ENCODE measurements around the gene POLD4.
"Not testable (repeated sequence)": the region's sequence is repeated elsewhere in the genome, so short reads cannot be mapped to it uniquely, and the experiment has no call there.

POLD4 gene

GRCh38 chr11:67318876-67319275, 34.5 kb downstream of the POLD4 start:
- in situ Hi-C loops (cut with HindIII; ENCODE audit: low sequenced_read_pairs) = not testable (repeated sequence)

GRCh38 chr11:67317888-67318555, 35.3 kb downstream of the POLD4 start:
- in situ Hi-C loops (cut with HindIII; ENCODE audit: low sequenced_read_pairs) = no loop called here

DNA sequence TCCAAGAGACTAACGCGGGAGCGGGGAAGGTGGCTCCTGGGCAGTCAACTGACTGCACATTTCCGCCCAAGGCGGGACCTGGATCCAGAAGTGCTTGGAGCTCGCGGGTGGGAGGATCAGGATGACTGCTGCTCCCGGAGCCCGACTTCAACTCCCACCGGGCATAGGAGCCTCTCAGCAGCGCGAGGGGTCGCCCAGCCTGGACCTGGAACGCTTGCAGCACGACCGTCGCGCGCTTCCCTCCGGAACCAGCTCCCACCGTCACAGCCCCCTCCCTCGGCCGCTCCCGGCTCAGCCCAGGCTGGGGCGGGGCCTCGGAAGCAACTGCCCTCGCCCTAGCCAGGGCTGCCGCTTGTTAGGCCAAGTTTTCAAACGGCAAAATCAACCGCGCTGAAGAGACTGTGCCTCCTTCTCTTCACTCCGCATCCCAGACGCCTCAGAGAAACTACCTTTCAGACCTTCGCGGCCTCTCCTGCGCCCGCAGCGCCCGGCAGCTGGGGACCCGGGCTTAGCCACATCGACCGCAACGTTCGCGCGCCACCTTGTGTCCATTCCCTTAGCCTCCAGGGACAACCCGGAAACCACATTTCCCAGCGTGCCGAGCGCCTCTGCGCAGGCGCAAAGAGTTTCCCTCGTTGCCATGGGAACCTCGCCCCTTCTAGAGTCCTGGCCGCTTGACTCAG, 36.0 kb downstream of the POLD4 start:
- in situ Hi-C loops (cut with HindIII; ENCODE audit: low sequenced_read_pairs) = no loop called here

DNA sequence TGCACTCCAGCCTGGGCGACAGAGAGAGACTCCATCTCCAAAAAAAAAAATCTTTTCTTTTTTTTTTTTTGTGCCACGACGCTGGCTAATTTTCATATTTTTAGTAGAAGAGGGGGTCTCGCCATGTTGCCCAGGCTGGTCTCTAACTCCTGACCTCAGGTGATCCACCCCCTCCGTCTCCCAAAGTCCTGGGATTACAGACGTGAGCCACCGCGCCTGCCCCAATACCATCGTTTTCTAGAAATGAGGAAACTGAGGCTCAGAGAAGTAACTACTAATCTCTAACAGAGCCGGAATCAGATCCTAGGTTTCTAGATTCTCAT, 36.5 kb downstream of the POLD4 start:
- in situ Hi-C loops (cut with HindIII; ENCODE audit: low sequenced_read_pairs) = no loop called here

GRCh38 chr11:67315325-67315909, 37.9 kb downstream of the POLD4 start:
- in situ Hi-C loops (cut with HindIII; ENCODE audit: low sequenced_read_pairs) = no loop called here

DNA sequence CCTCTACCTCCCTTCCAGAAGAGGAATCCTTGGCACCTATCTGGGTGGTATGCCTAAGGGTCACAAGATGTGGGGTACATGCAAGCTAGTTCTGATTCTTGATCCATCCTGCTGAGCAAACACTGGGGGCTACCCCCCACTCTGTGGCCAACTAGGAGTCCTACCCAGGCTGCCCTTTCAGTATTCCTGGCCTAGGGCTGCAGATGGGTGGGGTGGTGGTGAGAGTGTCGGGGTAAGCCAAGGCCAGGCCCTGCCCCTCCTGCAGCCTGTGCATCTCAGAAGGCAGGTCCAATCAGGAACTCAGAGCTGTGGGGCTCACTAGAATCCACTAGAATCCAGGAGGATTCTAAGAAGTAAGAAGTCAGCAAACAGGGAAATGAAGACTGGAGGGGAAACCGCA, 39.1 kb downstream of the POLD4 start:
- in situ Hi-C loops (cut with HindIII; ENCODE audit: low sequenced_read_pairs) = no loop called here

DNA sequence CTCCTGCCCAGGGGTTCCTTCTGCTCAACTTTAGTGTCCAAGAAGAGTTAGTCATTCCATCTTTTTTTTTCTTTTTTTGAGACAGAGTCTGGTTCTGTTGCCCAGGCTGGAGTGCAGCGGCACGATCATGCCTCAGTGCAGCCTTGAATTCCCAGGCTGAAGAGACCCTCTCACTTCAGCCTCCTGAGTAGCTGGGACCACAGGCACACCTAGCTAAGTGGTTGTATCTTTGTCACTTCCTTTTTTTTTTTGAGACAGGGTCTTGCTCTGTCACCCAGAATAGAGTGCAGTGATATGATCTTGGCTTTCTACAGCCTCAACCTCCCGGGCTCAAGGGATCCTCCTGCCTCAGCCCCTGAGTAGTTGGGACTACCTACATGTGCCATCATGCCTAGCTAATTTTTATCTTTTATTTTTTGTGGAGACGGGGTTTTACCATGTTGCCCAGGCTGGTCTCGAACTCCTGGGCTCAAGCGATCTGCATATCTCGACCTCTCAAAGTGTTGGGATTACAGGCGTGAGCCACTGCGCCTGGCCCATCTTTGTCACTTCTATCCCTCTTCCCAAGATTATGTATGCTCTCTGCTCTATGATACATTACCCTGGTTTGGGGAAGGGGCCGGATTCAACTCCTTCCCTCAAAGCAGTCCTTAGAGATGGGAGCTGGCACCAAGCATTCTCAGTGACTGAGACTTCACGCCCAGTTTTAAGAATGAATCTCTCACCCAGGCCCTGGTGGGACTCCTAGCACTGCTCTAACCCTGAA, 40.0 kb downstream of the POLD4 start:
- in situ Hi-C loops (cut with HindIII; ENCODE audit: low sequenced_read_pairs) = no loop called here

GRCh38 chr11:67312187-67313021, 40.9 kb downstream of the POLD4 start:
- in situ Hi-C loops (cut with HindIII; ENCODE audit: low sequenced_read_pairs) = no loop called here

- in situ Hi-C loops (cut with HindIII; ENCODE audit: low sequenced_read_pairs) = no loop called here
Observed at GRCh38 chr11:67311556-67312082, 41.7 kb downstream of the POLD4 start.

- in situ Hi-C loops (cut with HindIII; ENCODE audit: low sequenced_read_pairs) = no loop called here
Observed at GRCh38 chr11:67311051-67311555, 42.2 kb downstream of the POLD4 start.

DNA sequence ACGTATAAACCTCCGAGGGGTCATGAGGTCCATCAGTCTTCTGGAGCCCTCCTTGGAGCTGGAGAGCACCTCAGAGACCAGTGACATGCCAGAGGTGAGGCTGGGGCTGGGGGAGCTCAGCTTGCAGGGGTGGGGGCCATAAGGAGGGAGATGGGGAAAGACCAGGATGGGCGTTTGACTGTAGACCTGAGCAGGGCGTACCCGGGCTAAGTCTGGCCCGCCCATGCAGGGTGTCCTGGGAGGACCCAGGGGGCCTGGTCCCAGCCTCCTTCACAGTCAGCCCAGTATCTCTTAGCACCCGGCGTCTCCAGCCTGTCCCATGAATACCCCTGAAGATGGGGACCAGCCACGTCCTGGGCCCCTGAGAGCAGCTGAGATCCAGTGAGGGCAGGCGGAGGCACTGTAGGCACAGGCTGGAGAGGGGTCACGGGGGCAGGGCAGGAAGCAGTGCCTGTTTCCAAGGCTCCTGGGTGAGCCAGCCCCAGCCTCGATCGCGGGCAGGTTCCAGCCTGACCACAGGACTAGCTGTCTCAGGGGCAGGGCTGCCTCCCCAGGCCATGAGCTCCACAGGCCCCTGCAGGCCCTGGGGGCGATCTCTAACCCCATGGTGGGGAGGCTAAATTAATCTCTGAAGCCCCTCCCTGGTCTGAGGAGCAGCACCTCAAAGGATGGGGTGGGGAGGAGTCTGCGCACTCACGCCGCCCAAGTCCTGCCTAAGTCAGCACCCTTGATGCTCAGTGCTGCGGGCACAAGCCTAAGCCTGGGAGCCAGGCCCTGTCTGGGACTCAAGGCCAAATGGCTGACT, 42.9 kb downstream of the POLD4 start:
- in situ Hi-C loops (cut with HindIII; ENCODE audit: low sequenced_read_pairs) = no loop called here

DNA sequence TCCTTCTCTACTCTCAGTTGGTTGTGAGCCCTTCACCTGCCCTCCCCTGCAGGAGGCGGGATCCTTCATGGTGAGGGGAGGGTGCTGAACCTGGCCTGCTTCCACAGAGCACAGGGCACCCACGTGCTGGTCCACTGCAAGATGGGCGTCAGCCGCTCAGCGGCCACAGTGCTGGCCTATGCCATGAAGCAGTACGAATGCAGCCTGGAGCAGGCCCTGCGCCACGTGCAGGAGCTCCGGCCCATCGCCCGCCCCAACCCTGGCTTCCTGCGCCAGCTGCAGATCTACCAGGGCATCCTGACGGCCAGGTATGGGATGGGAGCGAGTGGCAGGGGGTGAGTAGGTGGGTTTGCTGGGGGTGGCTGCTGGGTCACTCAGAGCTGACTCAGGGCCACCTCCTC, 43.7 kb downstream of the POLD4 start:
- in situ Hi-C loops (cut with HindIII; ENCODE audit: low sequenced_read_pairs) = no loop called here

- in situ Hi-C loops (cut with HindIII; ENCODE audit: low sequenced_read_pairs) = no loop called here
Observed at GRCh38 chr11:67309166-67309565, 44.2 kb downstream of the POLD4 start.

GRCh38 chr11:67308031-67308866, 45.1 kb downstream of the POLD4 start:
- in situ Hi-C loops (cut with HindIII; ENCODE audit: low sequenced_read_pairs) = no loop called here

- in situ Hi-C loops (cut with HindIII; ENCODE audit: low sequenced_read_pairs) = no loop called here
Observed at GRCh38 chr11:67307545-67308001, 45.8 kb downstream of the POLD4 start.

DNA sequence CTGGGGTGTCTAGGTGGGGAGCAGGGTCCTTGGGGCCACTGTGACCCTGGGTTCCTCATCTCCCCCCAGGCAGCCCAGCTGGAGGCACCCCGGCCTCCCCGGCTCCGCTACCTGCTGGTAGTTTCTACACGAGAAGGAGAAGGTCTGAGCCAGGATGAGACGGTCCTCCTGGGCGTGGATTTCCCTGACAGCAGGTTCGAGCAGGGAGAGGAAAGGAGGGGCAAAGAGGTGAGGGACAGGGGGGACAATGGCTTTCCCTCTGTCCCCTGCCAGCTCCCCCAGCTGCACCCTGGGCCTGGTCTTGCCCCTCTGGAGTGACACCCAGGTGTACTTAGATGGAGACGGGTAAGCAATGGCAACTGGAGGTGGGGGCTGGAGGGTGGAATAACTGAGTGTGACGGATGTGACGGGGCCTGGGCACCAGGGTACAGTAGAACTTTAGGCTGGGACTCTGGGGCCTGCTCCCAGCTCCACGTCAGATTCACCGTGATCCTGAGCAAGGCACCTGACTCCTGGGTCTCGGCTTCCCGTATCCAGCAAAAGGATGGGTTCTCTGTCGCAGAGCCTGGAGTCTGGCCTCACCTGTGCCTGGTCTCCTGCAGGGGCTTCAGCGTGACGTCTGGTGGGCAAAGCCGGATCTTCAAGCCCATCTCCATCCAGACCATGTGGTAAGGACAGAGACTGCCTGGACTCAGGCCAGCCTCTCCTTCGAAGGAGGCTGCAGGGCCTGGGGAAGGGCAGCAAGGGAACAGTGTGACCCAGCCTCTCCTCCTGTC, 46.4 kb downstream of the POLD4 start:
- in situ Hi-C loops (cut with HindIII; ENCODE audit: low sequenced_read_pairs) = no loop called here

DNA sequence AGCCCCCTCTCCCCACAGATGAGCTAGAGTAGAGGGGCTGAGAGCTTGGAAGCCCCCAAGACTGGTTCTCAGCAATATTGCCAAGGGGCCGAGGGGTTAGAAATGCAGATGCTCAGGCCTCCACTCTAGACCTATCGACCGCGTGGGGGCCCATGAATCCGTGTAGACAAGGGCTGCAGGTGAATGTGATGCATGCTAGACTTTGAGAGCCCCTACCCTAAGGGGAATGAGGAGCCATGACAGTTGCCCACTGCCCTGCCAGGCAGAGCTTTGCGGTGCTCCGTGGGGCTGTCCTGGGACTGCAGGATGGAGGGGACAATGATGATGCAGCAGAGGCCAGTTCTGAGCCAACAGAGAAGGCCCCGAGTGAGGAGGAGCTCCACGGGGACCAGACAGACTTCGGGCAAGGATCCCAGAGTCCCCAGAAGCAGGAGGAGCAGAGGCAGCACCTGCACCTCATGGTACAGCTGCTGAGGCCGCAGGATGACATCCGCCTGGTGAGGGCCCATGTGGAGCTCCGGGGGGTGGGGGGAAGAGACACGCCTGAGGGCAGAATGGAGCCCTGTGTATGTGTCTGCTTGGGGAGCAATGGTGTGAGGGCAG, 48.7 kb downstream of the POLD4 start:
- in situ Hi-C loops (cut with HindIII; ENCODE audit: low sequenced_read_pairs) = no loop called here
